GM12865 (cell line): ENCODE measurements around the gene SLC26A11.

Source experiments
- DNase-seq: peaks from one replicate; pipeline ENCODE4 v3.0.0; 2010; ENCODE audit warnings: low read depth
- H3K4me3 ChIP-seq: 2 replicates; pipeline ENCODE4 v1.5.1; 2011; ENCODE audit warnings: mild to moderate bottlenecking, low read depth, low read length, control low read depth
- CTCF ChIP-seq: IDR thresholded peaks from 2 replicates; pipeline ENCODE4 v1.5.1; 2011; ENCODE audit warnings: low read length, control low read depth, low read depth, inconsistent platforms; ENCODE audit not compliant: insufficient read depth; ENCODE audit errors: missing control alignments

Gene SLC26A11

GRCh38 chr17:80212511-80212910 is 7.7 kb upstream of the SLC26A11 start:
- H3K4me3 ChIP-seq = no peak overlapping the region
- TF ChIP-seq CTCF = no peak
- DNase-seq = no peak

- no peak overlapping the region for H3K4me3 ChIP-seq
- no peak for TF ChIP-seq CTCF
- DNase-seq = no peak
Measured at GRCh38 chr17:80212962-80213642, 7.1 kb upstream of the SLC26A11 start.

- TF ChIP-seq CTCF = no peak
- H3K4me3 ChIP-seq = no peak overlapping the region
- DNase-seq = no peak
Measured at GRCh38 chr17:80213643-80213975, 6.6 kb upstream of the SLC26A11 start.

- no peak for DNase-seq
Measured at GRCh38 chr17:80214012-80214877, 6.0 kb upstream of the SLC26A11 start.

GRCh38 chr17:80214878-80215210 is 5.4 kb upstream of the SLC26A11 start:
- DNase-seq = no peak
- no peak for TF ChIP-seq CTCF
- H3K4me3 ChIP-seq = no peak overlapping the region

More at GRCh38 chr17:80214012-80214877, 6.0 kb upstream of the SLC26A11 start:
- H3K4me3 ChIP-seq = no peak overlapping the region
- no peak for TF ChIP-seq CTCF

- no peak for DNase-seq
- no peak for TF ChIP-seq CTCF
- H3K4me3 ChIP-seq = no peak overlapping the region
Measured at GRCh38 chr17:80216473-80217456, 3.5 kb upstream of the SLC26A11 start.
